ENCODE measurements around the gene RAET1L.
A peak's percentile ranks its signal among the peaks of the same experiment; 100 is the strongest.

DNA sequence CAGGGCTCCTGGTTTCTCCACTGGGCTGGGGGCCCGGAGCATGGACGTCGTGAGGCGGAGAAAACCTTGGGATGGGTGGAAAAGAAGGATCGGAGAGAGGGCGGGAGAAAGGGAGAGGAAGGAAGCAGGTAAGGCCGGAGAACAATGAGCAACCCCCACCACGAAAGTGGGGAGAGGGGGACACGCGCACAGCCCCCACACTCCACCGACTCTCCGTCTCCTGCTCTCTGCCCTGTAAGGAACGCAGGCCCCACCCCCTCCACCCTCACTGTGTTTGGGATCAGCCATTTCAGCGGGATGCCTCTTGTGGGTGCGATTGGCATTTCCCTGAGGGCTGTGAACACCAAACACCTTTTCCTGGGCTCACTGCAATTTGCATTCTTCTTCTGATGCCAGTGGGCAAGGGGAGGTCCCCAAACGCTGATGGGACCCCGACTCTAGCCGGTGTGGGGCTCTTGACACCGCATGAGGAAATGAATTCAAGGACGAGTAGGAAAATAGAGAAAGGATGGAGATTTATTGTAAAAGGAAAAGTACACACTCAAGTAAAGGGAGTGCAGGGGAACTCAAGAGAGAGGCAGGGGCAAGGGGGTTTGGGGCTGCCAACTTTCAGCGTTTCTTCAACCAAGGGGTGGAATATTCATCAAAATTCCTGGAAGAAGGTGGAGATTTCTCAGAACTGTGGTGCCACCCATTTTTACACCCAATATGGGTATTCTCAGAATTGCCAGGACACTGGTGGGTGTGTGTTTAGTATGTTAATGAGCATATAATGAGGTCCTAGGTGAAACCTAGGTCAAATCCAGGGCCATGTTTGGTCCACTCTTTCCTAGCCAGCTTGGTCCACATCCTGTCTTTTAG is 13.1 kb upstream of the RAET1L start:
- peak; percentile 10 for TF ChIP-seq EZH2 (IDR thresholded peaks at IDR 0.05; ENCODE audit: borderline replicate concordance, low read depth, low read length, poor library complexity, severe bottlenecking)
- TF ChIP-seq, protein P1, sequence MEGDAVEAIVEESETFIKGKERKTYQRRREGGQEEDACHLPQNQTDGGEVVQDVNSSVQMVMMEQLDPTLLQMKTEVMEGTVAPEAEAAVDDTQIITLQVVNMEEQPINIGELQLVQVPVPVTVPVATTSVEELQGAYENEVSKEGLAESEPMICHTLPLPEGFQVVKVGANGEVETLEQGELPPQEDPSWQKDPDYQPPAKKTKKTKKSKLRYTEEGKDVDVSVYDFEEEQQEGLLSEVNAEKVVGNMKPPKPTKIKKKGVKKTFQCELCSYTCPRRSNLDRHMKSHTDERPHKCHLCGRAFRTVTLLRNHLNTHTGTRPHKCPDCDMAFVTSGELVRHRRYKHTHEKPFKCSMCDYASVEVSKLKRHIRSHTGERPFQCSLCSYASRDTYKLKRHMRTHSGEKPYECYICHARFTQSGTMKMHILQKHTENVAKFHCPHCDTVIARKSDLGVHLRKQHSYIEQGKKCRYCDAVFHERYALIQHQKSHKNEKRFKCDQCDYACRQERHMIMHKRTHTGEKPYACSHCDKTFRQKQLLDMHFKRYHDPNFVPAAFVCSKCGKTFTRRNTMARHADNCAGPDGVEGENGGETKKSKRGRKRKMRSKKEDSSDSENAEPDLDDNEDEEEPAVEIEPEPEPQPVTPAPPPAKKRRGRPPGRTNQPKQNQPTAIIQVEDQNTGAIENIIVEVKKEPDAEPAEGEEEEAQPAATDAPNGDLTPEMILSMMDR (conservative IDR thresholded peaks at IDR 0.05; ENCODE audit: low read depth, low read length), result no peak

Data from A673 (cell line).